Stimulated activated CD4-positive, alpha-beta T cell treated with anti-CD3 and anti-CD28 coated beads, Interleukin-1b, Interleukin-23, amount 100 ng/mL, for 4 hours (primary cell): Measurements from ENCODE around the gene BLACAT1.
A peak's percentile ranks its signal among the peaks of the same experiment; 100 is the strongest.

ENCODE experiments used
- DNase-seq, 2 donors: peaks; one replicate each; pipeline ENCODE4 v3.0.0-alpha.2; 2020; ENCODE audit warnings: low read depth in 2 of 2

Gene BLACAT1

GRCh38 chr1:205456868-205457745 is 1.3 kb upstream of the BLACAT1 start:
- DNase-seq: no peak

GRCh38 chr1:205456383-205456867 is 580 bp upstream of the BLACAT1 start:
- no peak for DNase-seq

GRCh38 chr1:205454903-205455335 is 926 bp downstream of the BLACAT1 start:
- no peak for DNase-seq

- DNase-seq: no peak
Measured at GRCh38 chr1:205453466-205453865, 2.4 kb downstream of the BLACAT1 start.

GRCh38 chr1:205452933-205453332 is 2.9 kb downstream of the BLACAT1 start:
- no peak for DNase-seq

DNA sequence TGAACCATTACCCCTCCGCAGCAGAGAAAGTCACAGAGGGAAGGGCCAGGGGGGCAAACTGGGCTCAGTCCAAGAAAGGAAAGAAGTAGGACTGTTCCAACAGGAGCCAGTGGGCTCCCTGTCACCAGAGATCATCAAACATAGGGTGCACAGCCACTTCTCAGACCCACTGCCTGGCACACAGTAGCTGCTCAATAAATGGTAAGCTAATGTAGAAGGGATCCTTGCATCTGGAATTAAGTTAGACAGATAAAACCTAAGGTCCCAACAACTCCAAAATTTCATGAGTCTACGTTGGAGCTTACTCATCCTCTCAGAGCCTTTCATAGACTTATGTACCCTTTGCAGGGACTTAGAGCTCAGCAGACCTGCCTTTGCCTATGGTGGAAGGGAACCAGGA is 3.5 kb downstream of the BLACAT1 start:
- DNase-seq: no peak

DNA sequence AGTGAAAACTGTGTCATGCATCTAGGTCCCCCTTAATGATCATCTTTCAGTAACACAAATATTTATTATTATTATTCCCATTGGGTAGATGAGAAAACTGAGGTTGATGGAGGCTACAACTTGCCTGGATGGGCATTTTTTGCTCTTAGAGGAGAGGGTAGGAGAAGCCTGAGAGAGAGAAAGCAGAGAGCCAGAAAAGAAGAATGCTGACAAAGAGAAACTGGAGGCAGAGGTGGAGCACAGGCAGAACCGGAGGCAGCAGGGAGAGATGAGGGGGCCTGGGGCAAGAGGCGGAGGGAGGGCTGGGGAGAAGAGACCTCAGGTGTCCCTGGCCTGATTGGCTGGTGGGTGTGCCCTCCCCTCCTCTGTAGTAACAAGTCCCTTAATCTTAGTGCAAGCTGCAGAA is 4.1 kb downstream of the BLACAT1 start:
- DNase-seq: no peak

- no peak for DNase-seq
Measured at GRCh38 chr1:205451202-205451601, 4.6 kb downstream of the BLACAT1 start.

DNA sequence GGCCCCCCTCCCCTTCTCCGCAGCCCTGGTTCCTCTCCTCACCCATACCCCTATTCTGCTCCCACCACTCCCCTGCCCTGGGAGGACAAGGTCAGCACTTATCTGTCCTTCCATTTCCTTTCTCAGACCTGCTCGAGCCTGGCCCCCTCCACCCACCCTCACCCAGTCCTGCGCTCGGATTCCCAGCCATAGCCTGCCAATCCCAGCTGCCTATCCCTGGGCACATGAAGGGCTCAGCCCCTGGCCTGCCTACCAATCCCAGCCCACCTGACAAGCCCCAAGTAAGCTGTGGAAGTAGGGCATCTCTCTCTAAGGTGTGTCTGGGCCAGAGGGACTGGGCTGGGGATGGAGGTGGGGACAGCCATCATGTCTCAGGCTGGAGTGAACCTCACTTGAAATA is 5.4 kb downstream of the BLACAT1 start:
- no peak for DNase-seq

DNA sequence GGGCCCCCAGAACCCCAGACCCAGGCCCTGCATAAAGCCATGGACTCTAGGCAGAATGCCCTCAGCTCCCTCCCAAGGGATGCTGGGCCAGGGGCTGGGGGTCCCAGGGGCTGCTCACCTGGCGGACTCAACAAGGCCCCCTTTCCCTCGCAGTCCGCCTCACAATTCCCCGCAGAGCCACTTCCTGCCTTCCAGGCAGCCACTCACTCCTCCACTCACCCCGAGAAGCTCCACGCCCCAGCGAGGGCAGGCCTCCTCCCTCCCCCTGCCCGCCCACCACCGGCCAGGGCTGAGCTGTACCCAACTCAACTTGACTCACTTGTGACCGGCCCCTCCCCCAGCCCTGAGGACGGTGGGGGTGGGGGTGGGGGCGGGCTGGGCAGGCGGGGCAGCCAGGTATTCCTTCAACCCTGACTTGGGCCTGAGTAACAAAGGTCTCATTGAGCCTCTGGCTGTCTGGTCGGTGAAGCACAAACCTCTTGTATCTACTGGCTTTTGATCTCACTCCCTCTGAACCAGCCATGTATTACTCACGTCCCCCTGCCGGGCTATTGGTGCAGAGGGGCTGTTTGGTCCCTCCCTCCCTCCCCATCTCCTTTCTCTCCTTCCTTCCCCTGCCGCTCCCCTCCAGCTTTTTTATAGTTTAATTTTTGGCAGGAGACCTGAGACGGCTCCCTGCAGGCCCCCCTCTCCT is 5.9 kb downstream of the BLACAT1 start:
- peak in 1 of 2 donors; percentile 17 for DNase-seq

DNA sequence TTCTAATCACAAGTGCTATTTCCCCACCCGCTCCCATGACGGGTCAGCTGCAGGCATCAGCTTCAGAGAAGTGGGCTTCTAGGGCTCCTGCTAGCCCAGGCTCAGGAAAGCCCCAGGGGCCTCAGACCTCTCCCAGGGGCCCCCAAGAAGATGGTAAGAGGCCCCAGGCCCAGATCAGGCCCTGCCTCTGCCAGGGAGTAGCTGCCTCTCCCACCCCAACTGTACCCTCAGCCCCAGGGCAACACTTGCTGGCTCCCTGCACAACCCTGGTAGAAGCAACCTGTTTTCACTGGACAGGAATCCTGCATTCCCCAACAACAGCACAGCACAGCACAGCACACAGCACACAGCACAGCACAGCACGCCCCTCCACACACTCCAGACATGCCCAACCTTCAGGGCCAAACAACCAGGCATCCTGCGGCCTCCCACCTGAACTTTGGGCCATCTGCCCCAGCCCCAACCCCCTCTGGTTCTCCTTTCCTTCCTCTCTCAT is 6.5 kb downstream of the BLACAT1 start:
- DNase-seq: no peak

- DNase-seq: no peak
Measured at GRCh38 chr1:205448540-205449253, 7.1 kb downstream of the BLACAT1 start.

- no peak for DNase-seq
Measured at GRCh38 chr1:205447457-205448341, 8.1 kb downstream of the BLACAT1 start.

DNA sequence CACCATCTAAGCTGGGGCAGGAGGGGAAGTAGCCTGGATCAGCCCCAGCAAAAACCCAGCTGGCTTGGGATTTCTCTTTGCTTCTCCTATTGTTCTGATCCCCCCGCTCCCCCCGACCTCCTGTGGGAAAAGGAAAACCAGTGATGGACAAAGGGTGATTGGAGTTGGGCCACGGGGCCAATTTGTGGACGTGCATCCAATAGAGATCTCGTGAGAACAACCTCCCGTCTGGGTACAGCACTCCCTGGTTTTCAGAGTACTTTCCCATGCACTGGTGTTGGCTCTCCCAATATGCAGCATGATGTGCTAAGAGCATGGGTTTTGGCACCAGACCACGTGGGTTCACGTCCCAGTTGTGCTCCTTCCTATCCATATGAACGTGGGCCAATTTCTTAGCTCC is 9.0 kb downstream of the BLACAT1 start:
- DNase-seq: no peak

DNA sequence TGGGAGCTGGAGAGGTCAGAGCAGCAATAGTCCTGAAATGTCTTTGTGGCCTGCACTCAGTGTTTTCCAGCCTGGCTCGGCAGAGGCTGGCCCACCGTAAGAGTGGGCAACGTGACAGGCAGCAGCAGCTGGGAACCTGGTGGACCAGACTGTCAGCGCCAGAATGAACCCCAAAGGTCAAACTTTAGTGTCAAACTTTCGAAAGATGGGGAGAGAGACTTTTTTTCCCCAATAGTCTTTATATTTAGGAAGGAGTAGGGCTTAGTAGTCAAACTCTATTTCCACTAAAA is 10.3 kb downstream of the BLACAT1 start:
- DNase-seq: no peak

- DNase-seq: no peak
Measured at GRCh38 chr1:205444931-205445645, 10.8 kb downstream of the BLACAT1 start.

DNA sequence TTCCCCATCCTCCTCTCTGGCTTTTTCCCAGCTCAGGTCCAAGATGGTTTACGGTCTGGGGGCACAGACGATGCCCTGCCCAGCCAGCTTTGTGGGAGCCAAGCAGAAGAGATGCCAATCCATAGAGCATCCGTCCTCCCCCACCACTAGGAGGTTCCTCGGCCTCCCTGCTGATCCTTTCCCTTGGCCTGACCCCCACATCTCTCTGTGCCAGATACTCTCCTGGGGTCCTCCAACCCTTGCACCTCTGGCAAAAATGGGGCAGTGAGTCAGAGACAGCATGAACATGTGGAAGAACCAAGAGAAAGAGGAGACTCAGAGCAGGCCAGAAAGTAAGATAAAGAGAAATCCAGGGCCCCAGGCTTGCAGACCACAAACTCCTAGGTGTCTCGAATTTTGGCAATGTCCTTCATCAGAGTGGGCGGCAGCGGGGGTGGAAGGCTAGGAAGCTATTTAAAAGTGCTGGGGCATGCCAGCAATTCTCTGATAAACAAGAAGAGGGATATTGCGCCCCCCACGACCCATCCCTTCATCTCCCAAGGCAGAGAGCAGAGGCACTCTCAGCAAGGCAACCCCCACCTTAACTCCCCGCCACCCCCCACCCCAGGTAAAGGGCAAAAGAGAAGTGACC is 11.4 kb downstream of the BLACAT1 start:
- no peak for DNase-seq

DNA sequence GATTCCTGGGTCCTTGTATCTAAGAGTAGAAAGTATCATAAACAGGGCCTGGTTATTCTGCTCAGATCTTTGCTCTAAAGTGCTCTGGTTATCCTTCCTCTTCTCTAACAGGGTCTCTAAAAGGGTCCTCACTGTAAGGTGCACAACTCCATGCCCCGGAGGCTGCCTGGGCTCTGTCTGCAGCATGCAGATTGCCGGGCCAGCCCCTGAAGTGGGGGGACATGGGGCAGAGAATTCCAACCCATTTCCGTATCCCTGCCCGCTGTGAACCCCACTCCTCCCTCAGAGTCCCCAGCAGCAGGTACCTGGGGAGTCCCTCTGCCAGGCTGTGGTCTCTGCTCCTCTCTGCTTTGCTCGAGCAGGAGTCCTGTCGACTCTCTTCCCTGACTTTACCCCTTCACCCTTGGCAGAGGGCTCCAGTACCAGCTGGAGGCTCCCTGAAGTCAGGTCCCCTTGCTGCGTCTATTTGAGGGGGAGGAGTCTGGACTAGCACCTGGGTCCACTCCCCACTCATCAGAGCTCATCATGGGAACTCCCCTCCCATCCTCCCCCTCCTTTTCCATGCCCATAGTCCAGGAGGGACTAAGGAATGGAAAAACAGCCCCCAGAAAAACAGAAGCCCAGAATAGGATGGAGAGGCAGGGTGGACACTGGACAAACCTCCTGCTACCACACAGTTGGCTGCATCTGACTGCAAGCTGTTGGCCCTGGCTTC is 12.1 kb downstream of the BLACAT1 start:
- DNase-seq: no peak

DNA sequence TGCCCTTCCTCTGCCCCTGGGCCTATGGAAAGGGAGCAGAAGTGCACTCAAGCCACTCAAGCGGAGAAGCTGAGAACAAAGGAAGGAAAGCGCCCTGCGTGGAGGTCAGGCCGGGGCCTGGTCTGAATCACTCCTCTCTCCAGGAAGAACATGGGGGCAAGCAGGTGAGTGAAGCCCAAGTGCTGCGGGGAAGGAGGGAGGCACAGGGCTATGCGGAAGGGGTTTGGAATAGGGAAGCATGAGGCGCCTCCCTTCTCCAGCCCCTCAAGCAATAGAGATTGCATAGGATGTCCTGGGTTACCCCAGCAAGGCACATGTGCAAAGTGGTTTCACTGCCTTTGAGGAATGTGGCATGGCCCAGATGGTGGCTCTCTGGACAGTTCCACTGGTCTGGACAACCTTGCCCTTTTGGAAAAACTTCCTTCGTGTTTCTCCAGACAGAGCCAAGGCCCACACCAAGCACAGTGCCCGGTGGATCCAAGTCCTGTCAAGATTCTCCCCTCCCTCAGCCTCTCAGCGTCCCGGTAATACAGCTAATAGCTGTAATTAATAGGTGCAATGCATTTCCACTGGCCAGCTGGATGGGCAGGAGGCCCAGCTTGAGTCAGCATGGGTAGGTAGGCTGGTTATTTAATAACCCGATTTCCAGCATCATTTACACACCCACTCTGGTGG is 13.7 kb downstream of the BLACAT1 start:
- DNase-seq: no peak
